OCI-LY1 (cell line): ENCODE measurements around the gene PAWR.
"Not testable (repeated sequence)": the region's sequence is repeated elsewhere in the genome, so short reads cannot be mapped to it uniquely, and the experiment has no call there.

Experiments
- EZH2 ChIP-seq: fragments of 200-600 bp; sonication (generic), shearing (Covaris generic); IDR thresholded peaks from 2 replicates; pipeline ENCODE4 v1.8.0; 2017; ENCODE audit warnings: borderline replicate concordance, mixed run types, mild to moderate bottlenecking, antibody characterized with exemption, low read length, moderate library complexity, mixed read lengths
- TF ChIP-seq, protein P1 (sequence below): fragments of 200-600 bp; sonication (generic), shearing (Covaris generic); IDR thresholded peaks from 2 replicates; pipeline ENCODE4 v1.5.1; 2017; ENCODE audit warnings: mild to moderate bottlenecking, antibody characterized with exemption, low read length, moderate library complexity, mixed read lengths

DNA sequence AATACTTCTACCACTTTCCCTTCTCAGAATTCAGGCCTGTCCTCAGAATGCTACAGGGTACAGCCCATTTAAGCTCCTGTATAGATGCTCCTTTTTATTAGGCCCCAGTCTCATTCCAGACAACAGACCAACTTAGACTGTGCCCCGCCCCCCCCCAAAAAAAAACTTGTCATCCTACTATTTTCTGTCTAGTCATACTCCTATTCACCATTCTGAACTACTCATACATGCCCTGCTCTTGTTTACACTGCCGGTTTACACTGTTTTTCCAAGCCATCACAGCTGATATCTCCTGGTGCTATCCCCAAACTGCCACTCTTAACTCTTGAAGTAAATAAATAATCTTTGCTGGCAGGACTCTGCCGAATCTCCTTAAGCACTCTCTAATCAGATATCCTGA lies 146.3 kb downstream of the PAWR start:
- not testable (repeated sequence) for TF ChIP-seq EZH2
- TF ChIP-seq, protein P1, sequence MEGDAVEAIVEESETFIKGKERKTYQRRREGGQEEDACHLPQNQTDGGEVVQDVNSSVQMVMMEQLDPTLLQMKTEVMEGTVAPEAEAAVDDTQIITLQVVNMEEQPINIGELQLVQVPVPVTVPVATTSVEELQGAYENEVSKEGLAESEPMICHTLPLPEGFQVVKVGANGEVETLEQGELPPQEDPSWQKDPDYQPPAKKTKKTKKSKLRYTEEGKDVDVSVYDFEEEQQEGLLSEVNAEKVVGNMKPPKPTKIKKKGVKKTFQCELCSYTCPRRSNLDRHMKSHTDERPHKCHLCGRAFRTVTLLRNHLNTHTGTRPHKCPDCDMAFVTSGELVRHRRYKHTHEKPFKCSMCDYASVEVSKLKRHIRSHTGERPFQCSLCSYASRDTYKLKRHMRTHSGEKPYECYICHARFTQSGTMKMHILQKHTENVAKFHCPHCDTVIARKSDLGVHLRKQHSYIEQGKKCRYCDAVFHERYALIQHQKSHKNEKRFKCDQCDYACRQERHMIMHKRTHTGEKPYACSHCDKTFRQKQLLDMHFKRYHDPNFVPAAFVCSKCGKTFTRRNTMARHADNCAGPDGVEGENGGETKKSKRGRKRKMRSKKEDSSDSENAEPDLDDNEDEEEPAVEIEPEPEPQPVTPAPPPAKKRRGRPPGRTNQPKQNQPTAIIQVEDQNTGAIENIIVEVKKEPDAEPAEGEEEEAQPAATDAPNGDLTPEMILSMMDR = not testable (repeated sequence)
